Thyroid gland (tissue), 4 donors: ENCODE results near the gene FNDC3B.
"Not testable (repeated sequence)": the region's sequence is repeated elsewhere in the genome, so short reads cannot be mapped to it uniquely, and the experiment has no call there.

Experiments
- CTCF ChIP-seq, 6 experiments: fragments of 200-600 bp in 3 of 6; fragments of 450-650 bp in 3 of 6; sonication (generic) in 3 of 6; IDR thresholded peaks; one replicate each; pipeline ENCODE4 v1.5.1; 2016 to 2019; ENCODE audit warnings: antibody characterized with exemption in 6 of 6, mild to moderate bottlenecking in 2 of 6, inconsistent platforms in 1 of 6, moderate library complexity in 1 of 6
- POLR2A ChIP-seq, 2 donors: fragments of 450-650 bp; IDR thresholded peaks; one replicate each; pipeline ENCODE4 v1.6.1; 2017; ENCODE audit warnings: antibody characterized with exemption in 2 of 2, mild to moderate bottlenecking in 2 of 2, moderate library complexity in 1 of 2

GRCh38 chr3:172368556-172368955 is 329.2 kb downstream of the FNDC3B start:
- not testable (repeated sequence) for TF ChIP-seq CTCF, POLR2A (IDR thresholded peaks at IDR 0.05)
